ENCODE measurements around the gene PLP1. TPM values are rescaled to one million over a fixed set of nuclear protein-coding genes. Genes with fewer than 3 reads are reported as not detected.

The PLP1 gene
- total RNA-seq, 4 donors from 2014 or later, result 256 to 727 (median 404) TPM

DNA sequence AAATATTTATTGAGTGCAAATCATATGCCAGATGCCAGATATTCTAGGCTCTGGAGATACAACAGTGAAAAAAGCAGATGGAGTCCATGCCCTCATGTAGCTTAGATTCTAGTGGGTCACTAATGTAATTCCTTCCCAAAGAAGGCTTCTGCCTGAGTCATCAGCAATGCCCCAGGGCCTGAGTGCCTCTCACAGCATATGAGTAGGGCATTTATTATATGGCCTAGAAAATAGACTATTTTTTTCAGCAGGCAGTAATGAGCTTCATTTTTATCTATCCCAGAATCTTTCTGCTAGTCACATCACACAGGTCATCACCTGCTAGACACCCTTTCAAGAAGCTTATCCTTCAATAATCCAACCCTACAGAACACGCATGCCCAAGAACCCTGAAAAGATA is 43.6 kb upstream of the PLP1 start:
- 88 to 100% methylated on average over 1 of the region's 1 CpG for WGBS, 2 donors
- Histone ChIP-seq H3K4me3 (no peak overlapping the region), H3K9me3 (no peaks in the 10 kb centered on the region), H3K4me1 (peaks cover 0 to 10% (median 0%) of the 10 kb centered on the region in 4 donors), H3K27ac (no peak overlapping the region), H3K27me3 (peaks cover 0 to 40% of the 10 kb centered on the region in 2 donors), H3K36me3 (no peaks in the 10 kb centered on the region)
- TF ChIP-seq, protein P1, sequence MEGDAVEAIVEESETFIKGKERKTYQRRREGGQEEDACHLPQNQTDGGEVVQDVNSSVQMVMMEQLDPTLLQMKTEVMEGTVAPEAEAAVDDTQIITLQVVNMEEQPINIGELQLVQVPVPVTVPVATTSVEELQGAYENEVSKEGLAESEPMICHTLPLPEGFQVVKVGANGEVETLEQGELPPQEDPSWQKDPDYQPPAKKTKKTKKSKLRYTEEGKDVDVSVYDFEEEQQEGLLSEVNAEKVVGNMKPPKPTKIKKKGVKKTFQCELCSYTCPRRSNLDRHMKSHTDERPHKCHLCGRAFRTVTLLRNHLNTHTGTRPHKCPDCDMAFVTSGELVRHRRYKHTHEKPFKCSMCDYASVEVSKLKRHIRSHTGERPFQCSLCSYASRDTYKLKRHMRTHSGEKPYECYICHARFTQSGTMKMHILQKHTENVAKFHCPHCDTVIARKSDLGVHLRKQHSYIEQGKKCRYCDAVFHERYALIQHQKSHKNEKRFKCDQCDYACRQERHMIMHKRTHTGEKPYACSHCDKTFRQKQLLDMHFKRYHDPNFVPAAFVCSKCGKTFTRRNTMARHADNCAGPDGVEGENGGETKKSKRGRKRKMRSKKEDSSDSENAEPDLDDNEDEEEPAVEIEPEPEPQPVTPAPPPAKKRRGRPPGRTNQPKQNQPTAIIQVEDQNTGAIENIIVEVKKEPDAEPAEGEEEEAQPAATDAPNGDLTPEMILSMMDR (IDR thresholded peaks at IDR 0.05), result no peak
- TF ChIP-seq EP300 (IDR thresholded peaks at IDR 0.05), result no peak
- no peak for TF ChIP-seq POLR2A (IDR thresholded peaks at IDR 0.05)
- no peak for DNase-seq (ENCODE audit: low spot score in 2 of 2)

DNA sequence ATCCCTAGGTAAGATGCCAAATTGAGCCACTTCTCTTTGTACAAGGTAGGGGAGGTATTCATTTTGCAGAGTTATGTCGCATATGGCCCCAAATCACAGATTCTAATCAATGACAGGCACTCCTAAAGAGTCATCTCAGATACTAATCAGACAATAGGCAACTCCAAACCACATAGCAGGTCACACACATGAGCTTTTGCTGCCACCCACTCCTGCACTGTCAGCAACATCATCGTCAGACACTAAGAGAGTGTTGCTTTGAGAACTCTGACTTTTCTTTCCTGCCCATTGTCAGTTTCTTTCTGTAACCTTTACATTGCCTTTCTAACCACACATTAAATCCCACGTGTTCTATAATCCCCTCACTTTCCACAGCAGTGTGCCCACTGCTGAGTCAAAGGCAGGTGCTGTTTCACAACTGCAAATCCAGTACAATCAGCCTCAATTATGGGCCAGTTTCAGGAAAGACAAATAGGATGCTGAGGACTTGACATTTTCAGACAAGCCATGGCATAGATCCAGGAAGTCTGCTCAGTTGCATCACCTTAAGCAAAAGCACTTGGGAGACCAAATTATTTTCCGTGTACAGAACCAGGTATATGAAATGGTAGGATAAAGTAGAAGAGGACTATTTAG is 42.4 kb upstream of the PLP1 start:
- Histone ChIP-seq H3K9me3 (no peaks in the 10 kb centered on the region), H3K27me3 (peaks cover 0 to 33% of the 10 kb centered on the region in 2 donors), H3K36me3 (no peaks in the 10 kb centered on the region), H3K27ac (no peak overlapping the region), H3K4me1 (peaks cover 0 to 10% (median 0%) of the 10 kb centered on the region in 4 donors), H3K4me3 (no peak overlapping the region)
- WGBS, 2 donors, result 56 to 72% methylated on average over 3 to 4 of the region's 4 CpGs
- TF ChIP-seq, protein P1 (IDR thresholded peaks at IDR 0.05), result no peak
- no peak for TF ChIP-seq POLR2A (IDR thresholded peaks at IDR 0.05)
- TF ChIP-seq EP300 (IDR thresholded peaks at IDR 0.05), result no peak
- DNase-seq (ENCODE audit: low spot score in 2 of 2), result no peak

DNA sequence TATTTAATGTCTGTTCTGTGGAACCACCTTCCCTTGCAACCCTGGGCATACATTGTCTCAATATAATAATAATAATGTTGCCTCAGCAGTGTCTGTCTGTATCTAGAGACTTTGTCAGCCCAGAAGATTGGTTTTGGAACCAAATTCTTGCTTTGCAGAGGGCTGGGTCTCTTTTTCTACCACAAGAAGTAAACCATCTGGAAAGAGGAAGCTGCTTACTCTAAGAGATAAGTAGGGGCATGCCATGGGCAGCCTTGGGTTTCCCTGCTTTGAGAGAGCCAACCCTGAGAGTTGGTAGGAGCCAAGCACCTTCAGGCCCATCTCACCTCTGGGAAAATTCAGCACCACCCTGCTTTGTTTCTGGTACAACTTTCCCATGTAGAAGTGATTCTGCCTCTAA is 38.9 kb upstream of the PLP1 start:
- no peak for DNase-seq (ENCODE audit: low spot score in 2 of 2)
- H3K4me3 ChIP-seq, result no peak overlapping the region
- no peak overlapping the region for H3K27ac ChIP-seq
- TF ChIP-seq, protein P1 (IDR thresholded peaks at IDR 0.05), result no peak
- TF ChIP-seq EP300 (IDR thresholded peaks at IDR 0.05), result no peak
- no peak for TF ChIP-seq POLR2A (IDR thresholded peaks at IDR 0.05)
- no peaks in the 10 kb centered on the region for H3K4me1 ChIP-seq
- H3K36me3 ChIP-seq, result no peaks in the 10 kb centered on the region
- peaks cover 0 to 18% of the 10 kb centered on the region in 2 donors for H3K27me3 ChIP-seq
- H3K9me3 ChIP-seq, result no peaks in the 10 kb centered on the region

DNA sequence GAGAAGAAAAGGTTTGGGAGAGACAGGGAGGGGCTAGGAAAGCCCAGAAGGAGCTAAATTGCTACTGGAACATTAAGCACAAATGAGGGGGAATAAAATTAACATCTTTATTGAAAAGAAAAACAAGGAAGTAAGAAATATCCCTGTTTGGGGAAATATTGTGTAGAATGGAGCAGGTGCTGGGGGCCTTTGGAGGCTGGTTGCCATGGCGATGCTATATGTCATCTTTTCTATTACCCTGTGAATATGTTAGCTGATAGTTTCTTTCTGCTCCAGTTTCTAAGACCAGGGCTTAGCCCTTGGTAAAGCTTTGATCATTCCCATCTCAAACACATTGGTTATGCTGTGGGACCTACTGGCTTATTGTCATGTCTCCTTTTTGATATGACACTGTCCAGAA is 37.2 kb upstream of the PLP1 start:
- no peak overlapping the region for H3K27ac ChIP-seq
- H3K4me1 ChIP-seq, result no peaks in the 10 kb centered on the region
- 94 to 97% methylated on average over 1 of the region's 1 CpG for WGBS, 2 donors
- DNase-seq (ENCODE audit: low spot score in 2 of 2), result no peak
- H3K36me3 ChIP-seq, result no peaks in the 10 kb centered on the region
- peaks cover 0 to 21% of the 10 kb centered on the region in 2 donors for H3K27me3 ChIP-seq
- no peaks in the 10 kb centered on the region for H3K9me3 ChIP-seq
- no peak for TF ChIP-seq POLR2A (IDR thresholded peaks at IDR 0.05)
- TF ChIP-seq, protein P1 (IDR thresholded peaks at IDR 0.05), result no peak
- TF ChIP-seq EP300 (IDR thresholded peaks at IDR 0.05), result no peak
- H3K4me3 ChIP-seq, result no peak overlapping the region

DNA sequence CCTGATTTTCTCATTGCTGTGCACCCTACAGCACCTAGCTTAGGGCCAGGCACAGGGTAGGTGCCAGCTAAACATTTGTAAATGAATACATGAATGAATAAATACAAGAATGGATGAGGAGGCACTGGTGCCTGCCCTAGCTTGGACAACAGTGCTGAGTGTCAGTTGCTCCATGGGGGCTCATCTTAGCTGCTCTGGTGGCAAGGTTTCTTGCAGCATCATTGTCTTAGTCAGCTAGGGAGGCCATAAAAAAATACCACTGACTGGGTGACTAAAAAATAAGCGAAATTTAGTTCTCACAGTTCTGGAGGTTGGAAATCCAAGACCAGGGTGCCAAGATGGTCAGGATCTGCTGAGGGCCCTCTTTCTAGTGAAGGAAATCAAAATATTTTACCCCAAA is 34.8 kb upstream of the PLP1 start:
- 61 to 64% methylated on average over 1 of the region's 1 CpG for WGBS, 2 donors
- Histone ChIP-seq H3K36me3 (no peaks in the 10 kb centered on the region), H3K4me1 (no peaks in the 10 kb centered on the region), H3K9me3 (no peaks in the 10 kb centered on the region), H3K27ac (no peak overlapping the region), H3K4me3 (no peak overlapping the region), H3K27me3 (peaks cover 0 to 16% of the 10 kb centered on the region in 2 donors)
- no peak for DNase-seq (ENCODE audit: low spot score in 2 of 2)
- TF ChIP-seq EP300 (IDR thresholded peaks at IDR 0.05) (no peak), POLR2A (IDR thresholded peaks at IDR 0.05) (no peak)
- TF ChIP-seq, protein P1 (IDR thresholded peaks at IDR 0.05), result no peak
